Measurements from ENCODE around the gene EHBP1.

DNA sequence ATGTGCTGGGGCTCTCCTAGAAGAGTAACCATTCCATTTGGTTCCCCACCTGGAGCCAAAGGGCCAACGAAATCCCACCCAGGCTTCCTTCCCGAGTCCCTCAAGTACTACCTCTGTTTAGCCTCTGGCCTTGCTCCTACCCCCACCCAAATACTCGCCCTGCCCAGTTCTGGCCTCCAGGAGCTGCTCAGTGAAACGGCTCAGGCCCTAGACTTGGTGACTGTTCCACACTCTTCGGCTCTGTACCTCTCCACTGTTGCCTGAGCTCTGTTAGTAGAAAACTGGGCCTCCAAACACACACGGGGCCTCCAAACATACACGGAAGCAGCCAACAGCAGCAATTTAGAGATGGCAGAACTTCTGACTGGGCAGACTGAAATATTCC is 349.3 kb downstream of the EHBP1 start:
- TF ChIP-seq, protein P1, sequence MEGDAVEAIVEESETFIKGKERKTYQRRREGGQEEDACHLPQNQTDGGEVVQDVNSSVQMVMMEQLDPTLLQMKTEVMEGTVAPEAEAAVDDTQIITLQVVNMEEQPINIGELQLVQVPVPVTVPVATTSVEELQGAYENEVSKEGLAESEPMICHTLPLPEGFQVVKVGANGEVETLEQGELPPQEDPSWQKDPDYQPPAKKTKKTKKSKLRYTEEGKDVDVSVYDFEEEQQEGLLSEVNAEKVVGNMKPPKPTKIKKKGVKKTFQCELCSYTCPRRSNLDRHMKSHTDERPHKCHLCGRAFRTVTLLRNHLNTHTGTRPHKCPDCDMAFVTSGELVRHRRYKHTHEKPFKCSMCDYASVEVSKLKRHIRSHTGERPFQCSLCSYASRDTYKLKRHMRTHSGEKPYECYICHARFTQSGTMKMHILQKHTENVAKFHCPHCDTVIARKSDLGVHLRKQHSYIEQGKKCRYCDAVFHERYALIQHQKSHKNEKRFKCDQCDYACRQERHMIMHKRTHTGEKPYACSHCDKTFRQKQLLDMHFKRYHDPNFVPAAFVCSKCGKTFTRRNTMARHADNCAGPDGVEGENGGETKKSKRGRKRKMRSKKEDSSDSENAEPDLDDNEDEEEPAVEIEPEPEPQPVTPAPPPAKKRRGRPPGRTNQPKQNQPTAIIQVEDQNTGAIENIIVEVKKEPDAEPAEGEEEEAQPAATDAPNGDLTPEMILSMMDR (IDR thresholded peaks at IDR 0.05) = no peak
- TF ChIP-seq POLR2A (IDR thresholded peaks at IDR 0.05) = no peak
